ENCODE results near the gene FOLR3. TPM values are rescaled to one million over a fixed set of nuclear protein-coding genes. Genes with fewer than 3 reads are reported as not detected.

Gene FOLR3
- total RNA-seq, 2 donors from 2014 or later, result not detected

- intact Hi-C loops (cut with DNase I), result no loop called here
- no peaks in the 10 kb centered on the region for H3K27me3 ChIP-seq
- ATAC-seq (no peak), DNase-seq (no peak)
- H3K9me3 ChIP-seq, result no peaks in the 10 kb centered on the region
- TF ChIP-seq CTCF (IDR thresholded peaks at IDR 0.05) (no peak), POLR2A (IDR thresholded peaks at IDR 0.05) (no peak)
- WGBS, 2 donors, result 77 to 87% methylated on average over 3 of the region's 3 CpGs
- no peaks in the 10 kb centered on the region for H3K36me3 ChIP-seq (replicated peaks in 1 of 2; ENCODE audit: insufficient read depth in 1 of 2, low read depth in 2 of 2)
- H3K27ac ChIP-seq, result no peak overlapping the region
- H3K4me1 ChIP-seq, result no peaks in the 10 kb centered on the region
- H3K4me3 ChIP-seq, result no peak overlapping the region
Measured at GRCh38 chr11:72129381-72129780, 6.1 kb upstream of the FOLR3 start.

GRCh38 chr11:72132646-72133045 lies 2.9 kb upstream of the FOLR3 start:
- H3K27me3 ChIP-seq, result no peaks in the 10 kb centered on the region
- no peaks in the 10 kb centered on the region for H3K36me3 ChIP-seq (replicated peaks in 1 of 2; ENCODE audit: insufficient read depth in 1 of 2, low read depth in 2 of 2)
- no peak for DNase-seq
- H3K4me3 ChIP-seq, result no peak overlapping the region
- no peak for ATAC-seq
- no peaks in the 10 kb centered on the region for H3K9me3 ChIP-seq
- TF ChIP-seq POLR2A (IDR thresholded peaks at IDR 0.05) (no peak), CTCF (IDR thresholded peaks at IDR 0.05) (no peak)
- no peak overlapping the region for H3K27ac ChIP-seq
- WGBS, 2 donors, result 64 to 71% methylated on average over 2 of the region's 2 CpGs
- intact Hi-C loops (cut with DNase I), result no loop called here
- no peaks in the 10 kb centered on the region for H3K4me1 ChIP-seq

- no peaks in the 10 kb centered on the region for H3K27me3 ChIP-seq
- DNase-seq (no peak), ATAC-seq (no peak)
- 72 to 79% methylated on average over 12 to 14 of the region's 14 CpGs for WGBS, 2 donors
- H3K9me3 ChIP-seq, result no peaks in the 10 kb centered on the region
- no peak overlapping the region for H3K27ac ChIP-seq
- H3K4me1 ChIP-seq, result no peaks in the 10 kb centered on the region
- H3K36me3 ChIP-seq (replicated peaks in 1 of 2; ENCODE audit: insufficient read depth in 1 of 2, low read depth in 2 of 2), result no peaks in the 10 kb centered on the region
- H3K4me3 ChIP-seq, result no peak overlapping the region
- intact Hi-C loops (cut with DNase I), result no loop called here
- no peak for TF ChIP-seq CTCF (IDR thresholded peaks at IDR 0.05)
- TF ChIP-seq POLR2A (IDR thresholded peaks at IDR 0.05), result no peak
Measured at GRCh38 chr11:72135891-72136683, 562 bp downstream of the FOLR3 start.

GRCh38 chr11:72136684-72137262 lies 1.2 kb downstream of the FOLR3 start:
- intact Hi-C loops (cut with DNase I), result no loop called here
- Histone ChIP-seq H3K4me1 (no peaks in the 10 kb centered on the region), H3K27ac (no peak overlapping the region), H3K27me3 (no peaks in the 10 kb centered on the region), H3K36me3 (replicated peaks in 1 of 2; ENCODE audit: insufficient read depth in 1 of 2, low read depth in 2 of 2) (no peaks in the 10 kb centered on the region), H3K9me3 (no peaks in the 10 kb centered on the region), H3K4me3 (no peak overlapping the region)
- TF ChIP-seq CTCF (IDR thresholded peaks at IDR 0.05) (no peak), POLR2A (IDR thresholded peaks at IDR 0.05) (no peak)
- 91 to 93% methylated on average over 4 of the region's 4 CpGs for WGBS, 2 donors
- DNase-seq, result no peak
- no peak for ATAC-seq

Measured in body of pancreas (tissue), 4 donors.